Posterior cingulate gyrus (tissue), 11 donors: Measurements from ENCODE around the gene CFAP141.
"Not testable (repeated sequence)": the region's sequence is repeated elsewhere in the genome, so short reads cannot be mapped to it uniquely, and the experiment has no call there.

Experiments used
- DNase-seq, 10 donors: peaks; one replicate each; pipeline versions ENCODE4 v3.0.0 to v3.0.0-alpha.2; 2020 to 2021; ENCODE audit warnings: mixed read lengths in 3 of 10
- intact Hi-C: fragments of 100-400 bp; cut with DNase I; formaldehyde crosslinking; loops from one replicate; pipeline ENCODE4 v1.15.1; 2023

The CFAP141 gene

GRCh38 chr1:154212083-154212482 lies 6.0 kb upstream of the CFAP141 start:
- DNase-seq, result peak in 1 of 10 donors; percentile 19
- intact Hi-C loops, result no loop called here

- intact Hi-C loops, result no loop called here
- peak in 1 of 10 donors; percentile 33 for DNase-seq
Observed at GRCh38 chr1:154208677-154209388, 2.7 kb upstream of the CFAP141 start.

GRCh38 chr1:154207262-154207661 lies 1.1 kb upstream of the CFAP141 start:
- intact Hi-C loops, result no loop called here
- peak in 4 of 10 donors; percentile 28 to 89 (median 60) for DNase-seq

- DNase-seq, intact Hi-C loops: not testable (repeated sequence)
Observed at GRCh38 chr1:154205778-154206177, 355 bp downstream of the CFAP141 start.

DNA sequence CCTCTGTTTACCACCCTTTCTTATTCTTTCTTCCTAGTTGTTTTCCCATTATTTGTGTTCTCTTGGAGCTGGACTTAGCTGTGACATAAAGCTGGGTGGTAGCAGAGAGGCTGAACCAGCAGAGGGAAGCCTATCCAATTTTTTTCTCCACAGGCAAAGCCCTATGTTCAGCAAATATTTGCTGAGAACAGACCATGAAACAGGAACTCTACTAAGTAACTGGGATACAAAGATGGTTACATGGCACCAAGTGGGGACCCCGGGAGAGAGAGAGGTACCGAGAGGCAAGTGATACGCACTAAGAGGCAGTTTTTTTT lies 6.6 kb downstream of the CFAP141 start:
- intact Hi-C loops, result loop anchor here (5.0 kb wide), 1 partner anchor 73 kb away; the partner anchor contains the start of gene HAX1

GRCh38 chr1:154198756-154199562 lies 7.2 kb downstream of the CFAP141 start:
- DNase-seq, result peak in 2 of 10 donors; percentile 8 to 17
- intact Hi-C loops, result loop anchor here (5.0 kb wide), 1 partner anchor 73 kb away; the partner anchor contains the start of gene HAX1

More for the DNA sequence above, 6.6 kb downstream of the CFAP141 start:
- DNase-seq, result no peak

- intact Hi-C loops, result no loop called here
- DNase-seq, result peak in 1 of 10 donors; percentile 71
Observed at GRCh38 chr1:154193821-154194220, 12.3 kb downstream of the CFAP141 start.

DNA sequence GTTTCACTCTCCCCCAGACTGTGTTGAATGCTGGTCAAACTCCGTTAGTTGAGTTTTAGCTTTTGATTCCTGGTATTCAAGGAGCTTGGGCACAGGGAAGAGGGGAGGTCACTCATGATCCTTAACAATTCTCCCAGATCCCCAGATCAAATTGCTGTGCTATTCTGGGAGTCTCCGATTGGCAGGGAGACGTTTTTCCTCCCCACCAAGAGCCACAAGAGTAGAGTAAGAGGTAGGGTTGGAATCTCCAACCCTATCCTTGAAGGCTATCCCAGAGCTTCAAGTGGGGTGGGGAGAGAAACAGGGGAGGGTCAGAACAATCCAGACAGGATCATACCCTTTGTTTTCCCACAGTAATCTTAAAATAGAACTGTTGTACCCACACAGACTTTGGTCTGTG lies 13.7 kb downstream of the CFAP141 start:
- peak in 1 of 10 donors; percentile 24 for DNase-seq
- intact Hi-C loops, result no loop called here

DNA sequence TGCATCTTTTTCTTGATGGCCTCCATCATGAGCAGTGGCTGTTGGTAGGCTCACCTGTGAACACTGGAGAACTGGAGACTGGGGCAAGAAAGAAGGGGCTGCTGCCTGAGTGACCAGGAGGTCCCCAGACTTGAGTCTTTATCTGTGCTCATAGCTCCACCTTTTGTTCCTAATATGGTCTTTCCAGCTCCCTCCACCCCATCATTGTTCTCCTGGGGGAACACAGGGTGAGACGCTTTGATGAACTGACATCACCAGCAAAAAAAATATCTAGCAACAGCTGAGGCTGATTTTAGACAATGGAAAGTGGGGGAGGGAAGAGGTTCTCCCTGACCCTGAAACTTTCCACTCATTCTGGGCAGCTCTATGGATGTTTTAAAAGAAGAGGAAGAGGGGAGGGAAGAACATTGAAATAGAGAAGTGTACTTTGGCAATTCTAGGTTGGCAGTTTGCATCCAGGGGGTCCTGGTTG lies 14.1 kb downstream of the CFAP141 start, which contains the start of gene TPM3:
TPM3 (minus strand) TSS at position 111 of the 472 bp plus-strand sequence; CDS start at position 29, 82 bp downstream.
- intact Hi-C loops, result no loop called here

DNA sequence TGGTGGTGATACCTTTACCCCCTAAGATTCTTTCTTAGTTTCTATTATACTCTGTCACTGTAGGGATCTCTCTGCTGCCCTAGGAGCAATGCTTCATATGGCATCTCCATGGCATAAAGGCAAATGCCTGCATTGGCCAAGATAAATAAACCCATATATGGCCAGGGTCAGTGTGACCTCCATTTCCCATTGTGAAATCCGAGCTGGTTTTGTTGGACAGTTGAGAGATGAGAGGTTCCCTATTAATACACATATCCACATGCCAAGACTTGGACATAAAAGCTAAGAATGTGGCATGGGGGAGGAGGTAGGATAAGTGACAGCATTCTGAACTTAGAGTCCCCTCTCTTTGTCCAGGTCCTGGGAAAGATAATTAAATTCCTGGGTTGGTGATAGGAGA lies 15.6 kb downstream of the CFAP141 start:
- no peak for DNase-seq
- intact Hi-C loops, result no loop called here

More for the DNA sequence above, 14.1 kb downstream of the CFAP141 start, which contains the start of gene TPM3:
- no peak for DNase-seq

- intact Hi-C loops, result no loop called here
- no peak for DNase-seq
Observed at GRCh38 chr1:154186852-154187501, 19.2 kb downstream of the CFAP141 start.

DNA sequence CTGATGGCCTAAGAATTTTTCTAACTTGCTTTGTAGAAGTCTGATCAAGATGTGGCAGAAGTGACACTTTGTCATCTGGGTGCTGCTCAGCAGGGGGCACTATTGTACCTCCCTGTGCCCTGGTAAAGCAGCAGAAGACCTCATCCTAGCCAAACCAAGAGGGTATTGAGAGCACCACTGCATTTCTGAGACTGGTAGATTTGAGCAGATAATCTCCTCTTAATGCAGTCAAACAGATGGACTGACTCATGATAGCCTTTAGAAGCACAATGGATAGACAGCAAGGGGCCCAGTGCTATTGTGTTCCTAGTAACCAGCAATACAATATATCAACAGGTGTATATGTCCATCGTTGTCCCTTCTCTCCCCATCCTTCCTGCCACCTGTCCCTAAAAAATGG lies 20.0 kb downstream of the CFAP141 start:
- peak in 3 of 10 donors; percentile 19 to 87 (median 31) for DNase-seq
- intact Hi-C loops, result no loop called here

GRCh38 chr1:154183046-154183915 lies 22.9 kb downstream of the CFAP141 start:
- peak; percentile 93 to 99 (median 97) for DNase-seq
- intact Hi-C loops, result loop anchor here (2.0 kb wide), 1 partner anchor 38 kb away; the partner anchor contains the start of gene UBAP2L

GRCh38 chr1:154182344-154183045 lies 23.6 kb downstream of the CFAP141 start:
- peak; percentile 16 to 90 (median 36) for DNase-seq
- intact Hi-C loops, result loop anchor here (2.0 kb wide), 1 partner anchor 38 kb away; the partner anchor contains the start of gene UBAP2L

- intact Hi-C loops, result loop anchor here (2.0 kb wide), 1 partner anchor 39 kb away; the partner anchor contains the start of gene UBAP2L
- DNase-seq, result no peak
Observed at GRCh38 chr1:154181944-154182343, 24.2 kb downstream of the CFAP141 start.

GRCh38 chr1:154179946-154180687 lies 26.0 kb downstream of the CFAP141 start:
- DNase-seq, result peak in 1 of 10 donors; percentile 43
- intact Hi-C loops, result no loop called here

- DNase-seq, result peak in 1 of 10 donors; percentile 57
- intact Hi-C loops, result no loop called here
Observed at GRCh38 chr1:154178911-154179811, 27.0 kb downstream of the CFAP141 start.
